Measurements from ENCODE around the gene COL4A3.

The COL4A3 gene

GRCh38 chr2:227183657-227184367 is 19.4 kb downstream of the COL4A3 start:
- no peak overlapping the region for H3K27ac ChIP-seq (ENCODE audit: low read depth, low read length)
- H3K9ac ChIP-seq (ENCODE audit: low read length), result no peak overlapping the region
- no peak overlapping the region for H3K4me3 ChIP-seq (ENCODE audit: low read depth, low read length)
- H3K4me1 ChIP-seq (ENCODE audit: control insufficient read depth, insufficient read depth, low read length), result peaks cover 18% of the 10 kb centered on the region
- H3K27me3 ChIP-seq (ENCODE audit: control insufficient read depth, insufficient read depth, low read length), result no peaks in the 10 kb centered on the region
- no peaks in the 10 kb centered on the region for H3K9me3 ChIP-seq (ENCODE audit: control insufficient read depth, insufficient read depth, low read depth, low read length)
- no peaks in the 10 kb centered on the region for H3K36me3 ChIP-seq (ENCODE audit: control insufficient read depth, insufficient read depth, low read length)

- no peaks in the 10 kb centered on the region for H3K27me3 ChIP-seq (ENCODE audit: control insufficient read depth, insufficient read depth, low read length)
- no peaks in the 10 kb centered on the region for H3K36me3 ChIP-seq (ENCODE audit: control insufficient read depth, insufficient read depth, low read length)
- H3K4me1 ChIP-seq (ENCODE audit: control insufficient read depth, insufficient read depth, low read length), result peaks cover 18% of the 10 kb centered on the region
- no peak overlapping the region for H3K27ac ChIP-seq (ENCODE audit: low read depth, low read length)
- H3K4me3 ChIP-seq (ENCODE audit: low read depth, low read length), result no peak overlapping the region
- H3K9me3 ChIP-seq (ENCODE audit: control insufficient read depth, insufficient read depth, low read depth, low read length), result no peaks in the 10 kb centered on the region
- H3K9ac ChIP-seq (ENCODE audit: low read length), result no peak overlapping the region
Observed at GRCh38 chr2:227185615-227186232, 21.3 kb downstream of the COL4A3 start.

GRCh38 chr2:227186751-227187150 is 22.3 kb downstream of the COL4A3 start:
- Histone ChIP-seq H3K9ac (ENCODE audit: low read length) (no peak overlapping the region), H3K36me3 (ENCODE audit: control insufficient read depth, insufficient read depth, low read length) (no peaks in the 10 kb centered on the region), H3K4me3 (ENCODE audit: low read depth, low read length) (no peak overlapping the region), H3K27ac (ENCODE audit: low read depth, low read length) (no peak overlapping the region), H3K27me3 (ENCODE audit: control insufficient read depth, insufficient read depth, low read length) (no peaks in the 10 kb centered on the region), H3K4me1 (ENCODE audit: control insufficient read depth, insufficient read depth, low read length) (peaks cover 24% of the 10 kb centered on the region), H3K9me3 (ENCODE audit: control insufficient read depth, insufficient read depth, low read depth, low read length) (no peaks in the 10 kb centered on the region)

GRCh38 chr2:227188292-227188691 is 23.9 kb downstream of the COL4A3 start:
- H3K27ac ChIP-seq (ENCODE audit: low read depth, low read length), result no peak overlapping the region
- no peak overlapping the region for H3K4me3 ChIP-seq (ENCODE audit: low read depth, low read length)
- H3K36me3 ChIP-seq (ENCODE audit: control insufficient read depth, insufficient read depth, low read length), result no peaks in the 10 kb centered on the region
- no peak overlapping the region for H3K9ac ChIP-seq (ENCODE audit: low read length)
- H3K9me3 ChIP-seq (ENCODE audit: control insufficient read depth, insufficient read depth, low read depth, low read length), result no peaks in the 10 kb centered on the region
- no peaks in the 10 kb centered on the region for H3K27me3 ChIP-seq (ENCODE audit: control insufficient read depth, insufficient read depth, low read length)
- H3K4me1 ChIP-seq (ENCODE audit: control insufficient read depth, insufficient read depth, low read length), result peaks cover 24% of the 10 kb centered on the region

- Histone ChIP-seq H3K4me1 (ENCODE audit: control insufficient read depth, insufficient read depth, low read length) (peaks cover 14% of the 10 kb centered on the region), H3K4me3 (ENCODE audit: low read depth, low read length) (no peak overlapping the region), H3K27me3 (ENCODE audit: control insufficient read depth, insufficient read depth, low read length) (no peaks in the 10 kb centered on the region), H3K36me3 (ENCODE audit: control insufficient read depth, insufficient read depth, low read length) (no peaks in the 10 kb centered on the region), H3K27ac (ENCODE audit: low read depth, low read length) (no peak overlapping the region), H3K9ac (ENCODE audit: low read length) (no peak overlapping the region), H3K9me3 (ENCODE audit: control insufficient read depth, insufficient read depth, low read depth, low read length) (no peaks in the 10 kb centered on the region)
Observed at GRCh38 chr2:227191367-227191766, 26.9 kb downstream of the COL4A3 start.

- no peaks in the 10 kb centered on the region for H3K27me3 ChIP-seq (ENCODE audit: control insufficient read depth, insufficient read depth, low read length)
- peaks cover 14% of the 10 kb centered on the region for H3K4me1 ChIP-seq (ENCODE audit: control insufficient read depth, insufficient read depth, low read length)
Observed at GRCh38 chr2:227192491-227192890, 28.1 kb downstream of the COL4A3 start.

GRCh38 chr2:227194219-227194618 is 29.8 kb downstream of the COL4A3 start:
- Histone ChIP-seq H3K9me3 (ENCODE audit: control insufficient read depth, insufficient read depth, low read depth, low read length) (peaks cover 3% of the 10 kb centered on the region; the same call in 1 of the 2 replicates), H3K27ac (ENCODE audit: low read depth, low read length) (no peak overlapping the region), H3K4me1 (ENCODE audit: control insufficient read depth, insufficient read depth, low read length) (peaks cover 6% of the 10 kb centered on the region; the same call in 1 of the 2 replicates), H3K27me3 (ENCODE audit: control insufficient read depth, insufficient read depth, low read length) (no peaks in the 10 kb centered on the region), H3K4me3 (ENCODE audit: low read depth, low read length) (no peak overlapping the region), H3K9ac (ENCODE audit: low read length) (no peak overlapping the region), H3K36me3 (ENCODE audit: control insufficient read depth, insufficient read depth, low read length) (no peaks in the 10 kb centered on the region)

More at GRCh38 chr2:227192491-227192890, 28.1 kb downstream of the COL4A3 start:
- Histone ChIP-seq H3K27ac (ENCODE audit: low read depth, low read length) (no peak overlapping the region), H3K9me3 (ENCODE audit: control insufficient read depth, insufficient read depth, low read depth, low read length) (peaks cover 3% of the 10 kb centered on the region; the same call in 1 of the 2 replicates), H3K9ac (ENCODE audit: low read length) (no peak overlapping the region), H3K4me3 (ENCODE audit: low read depth, low read length) (no peak overlapping the region), H3K36me3 (ENCODE audit: control insufficient read depth, insufficient read depth, low read length) (no peaks in the 10 kb centered on the region)

- H3K27ac ChIP-seq (ENCODE audit: low read depth, low read length), result no peak overlapping the region
Observed at GRCh38 chr2:227198866-227199265, 34.4 kb downstream of the COL4A3 start.

GRCh38 chr2:227201771-227202170 is 37.3 kb downstream of the COL4A3 start:
- no peak overlapping the region for H3K9ac ChIP-seq (ENCODE audit: low read length)
- H3K4me1 ChIP-seq (ENCODE audit: control insufficient read depth, insufficient read depth, low read length), result peaks cover 6% of the 10 kb centered on the region; the same call in 1 of the 2 replicates
- no peaks in the 10 kb centered on the region for H3K36me3 ChIP-seq (ENCODE audit: control insufficient read depth, insufficient read depth, low read length)
- H3K9me3 ChIP-seq (ENCODE audit: control insufficient read depth, insufficient read depth, low read depth, low read length), result peaks cover under 1% of the 10 kb centered on the region; the same call in 1 of the 2 replicates
- H3K4me3 ChIP-seq (ENCODE audit: low read depth, low read length), result no peak overlapping the region
- H3K27ac ChIP-seq (ENCODE audit: low read depth, low read length), result no peak overlapping the region
- peaks cover 7% of the 10 kb centered on the region; the same call in 1 of the 2 replicates for H3K27me3 ChIP-seq (ENCODE audit: control insufficient read depth, insufficient read depth, low read length)

More at GRCh38 chr2:227198866-227199265, 34.4 kb downstream of the COL4A3 start:
- no peaks in the 10 kb centered on the region for H3K27me3 ChIP-seq (ENCODE audit: control insufficient read depth, insufficient read depth, low read length)
- H3K4me1 ChIP-seq (ENCODE audit: control insufficient read depth, insufficient read depth, low read length), result no peaks in the 10 kb centered on the region
- no peaks in the 10 kb centered on the region for H3K36me3 ChIP-seq (ENCODE audit: control insufficient read depth, insufficient read depth, low read length)
- H3K9ac ChIP-seq (ENCODE audit: low read length), result no peak overlapping the region
- H3K9me3 ChIP-seq (ENCODE audit: control insufficient read depth, insufficient read depth, low read depth, low read length), result peaks cover 3% of the 10 kb centered on the region; the same call in 1 of the 2 replicates
- H3K4me3 ChIP-seq (ENCODE audit: low read depth, low read length), result no peak overlapping the region

GRCh38 chr2:227204452-227204851 is 40.0 kb downstream of the COL4A3 start:
- Histone ChIP-seq H3K4me1 (ENCODE audit: control insufficient read depth, insufficient read depth, low read length) (peaks cover 13% of the 10 kb centered on the region), H3K36me3 (ENCODE audit: control insufficient read depth, insufficient read depth, low read length) (no peaks in the 10 kb centered on the region), H3K9me3 (ENCODE audit: control insufficient read depth, insufficient read depth, low read depth, low read length) (no peaks in the 10 kb centered on the region), H3K4me3 (ENCODE audit: low read depth, low read length) (no peak overlapping the region), H3K27me3 (ENCODE audit: control insufficient read depth, insufficient read depth, low read length) (peaks cover 22% of the 10 kb centered on the region; the same call in 1 of the 2 replicates), H3K27ac (ENCODE audit: low read depth, low read length) (no peak overlapping the region), H3K9ac (ENCODE audit: low read length) (no peak overlapping the region)

- Histone ChIP-seq H3K36me3 (ENCODE audit: control insufficient read depth, insufficient read depth, low read length) (no peaks in the 10 kb centered on the region), H3K9ac (ENCODE audit: low read length) (no peak overlapping the region), H3K9me3 (ENCODE audit: control insufficient read depth, insufficient read depth, low read depth, low read length) (no peaks in the 10 kb centered on the region), H3K4me1 (ENCODE audit: control insufficient read depth, insufficient read depth, low read length) (peaks cover 13% of the 10 kb centered on the region), H3K27me3 (ENCODE audit: control insufficient read depth, insufficient read depth, low read length) (peaks cover 22% of the 10 kb centered on the region; the same call in 1 of the 2 replicates), H3K27ac (ENCODE audit: low read depth, low read length) (no peak overlapping the region), H3K4me3 (ENCODE audit: low read depth, low read length) (no peak overlapping the region)
Observed at GRCh38 chr2:227205701-227206100, 41.3 kb downstream of the COL4A3 start.
